ENCODE data around the gene SNX7.

The SNX7 gene, protein sequence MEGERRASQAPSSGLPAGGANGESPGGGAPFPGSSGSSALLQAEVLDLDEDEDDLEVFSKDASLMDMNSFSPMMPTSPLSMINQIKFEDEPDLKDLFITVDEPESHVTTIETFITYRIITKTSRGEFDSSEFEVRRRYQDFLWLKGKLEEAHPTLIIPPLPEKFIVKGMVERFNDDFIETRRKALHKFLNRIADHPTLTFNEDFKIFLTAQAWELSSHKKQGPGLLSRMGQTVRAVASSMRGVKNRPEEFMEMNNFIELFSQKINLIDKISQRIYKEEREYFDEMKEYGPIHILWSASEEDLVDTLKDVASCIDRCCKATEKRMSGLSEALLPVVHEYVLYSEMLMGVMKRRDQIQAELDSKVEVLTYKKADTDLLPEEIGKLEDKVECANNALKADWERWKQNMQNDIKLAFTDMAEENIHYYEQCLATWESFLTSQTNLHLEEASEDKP

DNA sequence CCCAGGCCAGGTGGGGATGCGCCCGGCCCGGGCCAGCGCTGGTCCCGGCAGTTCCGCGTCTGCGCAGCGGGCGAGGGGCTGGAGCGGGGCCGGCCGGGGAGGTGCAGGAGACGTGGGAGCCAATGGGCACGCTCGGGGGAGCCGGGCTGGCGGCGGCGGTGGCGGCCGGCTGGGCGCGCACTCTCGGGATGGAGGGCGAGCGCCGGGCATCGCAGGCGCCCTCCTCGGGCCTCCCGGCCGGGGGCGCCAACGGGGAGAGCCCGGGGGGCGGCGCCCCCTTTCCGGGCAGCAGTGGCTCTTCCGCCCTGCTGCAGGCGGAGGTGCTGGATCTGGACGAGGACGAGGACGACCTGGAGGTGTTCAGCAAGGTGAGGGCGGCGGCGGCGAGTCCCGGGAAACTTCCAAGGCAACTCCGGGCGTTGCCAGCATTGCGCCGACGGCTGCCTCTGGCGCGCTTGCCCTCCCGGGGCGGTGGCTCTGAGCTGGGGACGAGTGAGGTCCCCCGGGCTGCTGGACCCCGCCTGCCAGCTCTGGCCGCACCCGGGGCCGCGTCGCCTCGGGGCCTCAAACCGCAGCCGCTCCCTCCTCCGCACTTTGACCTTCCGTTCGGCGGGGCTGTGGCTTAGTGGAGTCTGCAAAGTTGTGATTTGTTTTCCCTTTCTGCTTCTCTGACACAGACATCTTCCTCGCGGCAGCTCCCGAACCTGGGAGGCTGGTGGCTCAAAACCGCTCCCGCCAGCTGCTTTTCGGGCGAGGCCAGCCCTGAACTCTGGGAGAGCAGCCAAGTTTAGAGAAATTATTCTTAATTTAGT, at the start of gene SNX7:
TSS of gene SNX7 (plus strand) at position 178 of the 812 bp plus-strand sequence. CDS start at position 189, 11 bp downstream.
- DNase-seq (ENCODE audit: low read depth) = no peak

DNA sequence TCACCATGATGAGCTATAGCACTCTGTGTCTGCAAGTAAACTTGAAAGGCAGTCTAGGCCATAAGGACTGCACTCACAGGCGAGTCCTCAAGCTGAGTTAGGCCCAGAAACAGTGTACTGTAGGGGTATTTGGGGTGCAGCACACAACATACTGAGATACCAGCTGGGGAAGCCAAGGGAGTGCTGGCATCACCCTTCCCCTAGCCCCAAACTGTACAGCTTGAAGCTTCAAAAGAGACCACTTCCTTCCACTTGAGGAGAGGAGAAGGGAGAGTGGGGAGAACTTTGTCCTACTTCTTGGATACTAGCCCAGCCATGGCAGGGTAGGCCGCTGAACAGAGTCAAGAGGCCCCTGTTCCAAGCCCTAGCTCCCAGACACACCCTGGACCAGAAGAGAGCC, 24.2 kb upstream of the SNX7 start:
- no peak for DNase-seq (ENCODE audit: low read depth)

DNA sequence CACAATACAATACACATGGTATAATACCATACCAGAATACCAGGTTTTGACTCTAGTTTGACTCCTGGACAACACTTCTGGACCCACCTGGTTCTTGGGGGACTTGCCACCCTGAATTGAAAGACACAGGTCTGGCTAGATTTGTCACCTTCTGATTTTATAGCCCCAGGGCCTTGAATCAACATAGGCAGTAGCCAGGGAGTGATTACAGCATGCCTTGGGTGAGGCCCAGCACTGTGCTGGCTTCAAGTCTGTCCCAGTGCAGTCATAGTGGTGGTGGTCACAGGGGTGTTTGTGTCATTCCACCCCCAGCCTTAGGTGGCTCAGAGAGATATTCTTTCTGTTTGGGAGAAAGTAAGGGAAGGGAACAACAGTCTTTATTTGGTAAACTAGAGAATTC, 23.3 kb upstream of the SNX7 start:
- no peak for DNase-seq (ENCODE audit: low read depth)

DNA sequence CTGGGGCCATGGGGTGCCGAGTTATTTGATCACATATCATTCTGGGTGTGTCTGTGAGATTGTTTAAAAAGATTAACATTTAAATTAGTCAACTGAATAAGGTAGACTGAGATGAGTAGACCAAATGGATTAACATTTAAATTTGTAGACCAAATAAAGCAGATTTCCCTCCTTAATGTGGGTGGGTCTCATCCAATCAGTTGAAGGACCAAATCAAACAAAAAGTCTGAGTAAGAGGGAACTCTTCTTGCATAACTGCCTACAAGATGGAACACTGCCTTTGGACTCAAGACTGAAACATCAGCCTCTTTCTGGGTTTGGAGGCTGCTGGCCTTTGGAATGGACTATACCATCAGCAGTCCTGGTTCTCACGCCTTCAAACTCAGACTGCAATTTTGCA, 17.0 kb upstream of the SNX7 start:
- DNase-seq (ENCODE audit: low read depth) = no peak

DNA sequence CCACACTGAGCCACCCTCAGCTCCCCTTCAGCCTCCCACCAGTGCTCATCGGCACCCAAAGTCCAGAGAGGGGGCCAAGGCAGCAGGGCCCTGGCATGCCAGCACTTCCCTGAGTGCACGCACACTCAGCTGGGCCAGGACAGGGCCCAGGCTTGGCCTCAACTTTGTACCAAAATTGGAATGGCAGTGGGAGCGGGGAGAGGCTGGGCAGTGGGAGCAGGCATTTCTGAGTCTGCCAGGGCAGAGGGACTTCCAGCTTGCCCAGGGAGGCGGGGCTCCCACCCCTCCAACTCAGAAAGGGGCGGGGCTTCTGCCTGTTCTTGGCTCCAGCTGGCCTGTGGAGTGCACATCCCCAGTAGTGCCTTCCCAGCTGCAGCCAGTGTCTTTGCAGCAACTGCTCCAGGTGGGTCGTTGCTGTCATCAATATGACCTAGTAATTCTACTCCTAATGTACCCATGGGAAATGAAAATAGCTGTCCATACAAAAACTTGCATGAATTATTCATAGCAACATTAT, 10.3 kb upstream of the SNX7 start:
- DNase-seq (ENCODE audit: low read depth) = no peak

DNA sequence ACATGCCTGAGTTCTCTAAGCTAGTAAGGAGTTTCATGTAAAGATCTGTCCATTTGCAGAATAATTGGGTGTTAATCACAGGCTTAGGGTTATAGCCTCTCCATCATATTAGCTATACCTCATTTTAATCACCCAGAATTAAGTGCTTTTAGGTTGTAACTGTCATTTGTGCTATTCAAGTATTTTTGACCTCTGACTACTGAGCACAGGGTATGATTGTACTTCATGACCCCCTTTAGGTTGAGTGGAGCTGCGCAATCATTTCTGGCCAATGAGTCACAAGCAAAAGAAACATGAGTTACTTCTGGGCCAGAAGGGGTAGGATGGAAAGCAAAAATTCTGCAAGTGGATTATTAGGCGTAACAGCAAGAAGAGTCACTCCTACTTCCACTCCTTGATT, 8.4 kb upstream of the SNX7 start:
- no peak for DNase-seq (ENCODE audit: low read depth)

DNA sequence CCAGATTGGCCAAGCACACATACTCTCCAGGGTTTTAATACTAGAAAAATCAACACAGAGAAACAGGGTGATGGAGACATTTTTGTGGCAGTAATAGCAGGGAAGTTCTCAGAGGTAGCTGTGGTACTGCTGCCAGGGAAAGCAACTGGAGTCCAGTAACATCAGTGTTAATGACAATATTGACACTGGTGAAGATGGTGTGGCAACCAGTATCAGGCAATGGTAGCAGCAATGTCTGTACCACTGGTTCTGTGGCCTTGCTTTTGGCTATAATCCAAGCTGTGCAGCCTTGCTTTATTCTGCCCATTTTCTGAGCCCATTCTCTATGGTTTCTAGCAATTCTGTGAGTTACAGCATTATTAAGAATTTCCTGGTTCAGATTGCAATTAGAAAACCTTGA, 1.6 kb upstream of the SNX7 start:
- no peak for DNase-seq (ENCODE audit: low read depth)

DNA sequence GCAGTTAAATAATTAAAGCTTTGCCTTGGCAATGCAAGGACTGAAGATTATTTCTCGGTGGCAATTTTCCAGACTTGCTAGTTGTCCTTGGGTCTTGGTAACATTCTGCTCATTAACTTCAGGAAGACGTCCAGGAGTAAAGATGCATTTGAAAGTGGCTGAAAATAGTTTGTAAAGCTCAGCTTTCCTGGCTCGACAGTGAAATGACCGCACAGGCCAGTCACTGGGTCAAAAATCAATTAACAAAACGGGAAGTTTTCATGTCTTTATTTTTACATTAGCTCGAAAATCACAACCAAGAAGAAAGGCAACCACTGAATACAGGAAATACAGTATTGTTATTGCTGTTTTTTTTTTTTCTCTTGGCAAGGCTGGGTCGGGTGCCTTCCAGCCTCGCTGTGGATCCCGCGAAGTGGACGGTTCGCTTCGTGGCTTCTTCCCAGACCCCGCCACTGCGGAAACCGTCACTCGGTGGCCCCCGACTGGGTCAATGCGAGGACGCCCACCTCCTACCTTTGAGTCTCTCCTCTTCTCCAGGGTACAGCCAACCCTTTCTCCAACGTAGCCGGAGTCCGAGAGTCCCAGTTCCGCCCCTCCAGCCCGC, 479 bp upstream of the SNX7 start:
- no peak for DNase-seq (ENCODE audit: low read depth)

DNA sequence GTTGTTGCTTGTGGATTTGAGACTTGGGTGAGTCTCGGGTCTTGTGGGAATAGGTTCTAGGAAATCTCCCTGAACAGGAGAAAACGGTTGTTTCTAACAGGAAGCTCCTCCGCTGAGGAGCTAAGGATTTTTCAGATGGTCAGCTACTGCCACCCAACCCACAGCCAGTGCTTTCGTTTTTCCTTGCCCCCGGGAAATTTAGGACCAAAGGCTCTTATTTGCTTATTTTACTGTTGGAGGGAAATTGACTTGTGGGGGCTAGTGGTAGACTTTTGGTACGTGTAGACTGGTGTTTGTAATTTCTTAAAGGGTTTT, 792 bp downstream of the SNX7 start:
- DNase-seq (ENCODE audit: low read depth) = no peak

DNA sequence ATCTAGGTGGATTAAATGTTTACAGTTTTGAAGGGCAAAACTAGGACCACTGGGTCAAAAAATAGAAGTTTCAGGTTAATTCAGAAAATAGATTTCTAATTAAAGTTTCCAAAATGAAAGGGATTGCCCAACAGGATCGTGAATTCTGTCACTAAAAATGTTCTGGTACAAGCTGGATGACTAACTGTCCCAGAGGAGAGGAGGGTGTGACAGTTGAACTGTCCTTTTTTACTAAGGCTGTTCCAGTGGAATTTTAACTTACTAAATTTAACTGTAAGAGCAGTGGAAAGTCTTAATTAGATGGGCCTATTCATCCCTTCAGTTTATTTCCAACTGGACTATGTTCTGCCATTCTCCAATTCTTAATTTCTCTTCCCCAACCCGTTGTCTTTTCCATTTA, 7.2 kb downstream of the SNX7 start:
- DNase-seq (ENCODE audit: low read depth) = no peak

DNA sequence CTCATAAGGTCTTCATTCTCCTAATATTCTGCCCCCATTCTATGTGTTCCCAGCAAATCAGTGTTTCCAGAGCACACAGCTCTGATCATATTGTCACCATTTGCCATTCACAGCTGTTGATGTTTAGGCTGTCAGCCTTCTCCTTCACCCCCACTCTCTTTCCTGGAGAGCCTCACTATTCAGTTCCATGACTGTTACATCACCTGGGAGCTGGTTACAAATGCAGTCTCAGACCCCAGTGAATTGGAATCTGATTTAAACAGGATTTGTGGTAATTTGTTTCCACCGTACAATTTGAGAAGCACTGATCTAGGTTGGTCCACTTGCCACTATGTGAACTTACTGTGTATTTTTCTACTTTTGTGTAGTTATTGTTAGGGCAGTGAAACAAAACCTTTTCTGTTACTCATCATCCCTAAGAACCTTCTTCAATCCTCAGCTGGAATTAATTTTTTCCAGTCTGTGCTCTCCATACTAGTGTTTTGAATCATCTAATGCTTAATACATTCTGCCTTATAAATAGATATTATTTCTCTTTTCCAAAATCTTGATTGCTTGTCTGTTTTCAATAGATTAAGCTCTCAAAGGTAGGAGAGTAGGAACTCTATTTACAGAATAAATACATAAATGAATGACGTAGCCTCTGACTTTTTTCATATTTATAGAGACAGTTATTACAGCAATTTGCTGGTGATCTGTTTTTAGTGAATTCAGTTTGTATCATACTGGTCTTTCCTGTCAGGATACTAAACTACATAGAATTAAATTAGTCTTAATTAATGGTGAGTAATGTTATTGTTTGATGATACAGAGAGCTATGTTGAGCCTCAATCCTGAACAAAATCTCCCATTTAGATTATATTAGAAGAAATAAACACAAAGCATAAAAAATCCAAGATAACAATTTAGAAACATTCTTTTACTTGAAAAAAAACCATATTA, 8.1 kb downstream of the SNX7 start:
- no peak for DNase-seq (ENCODE audit: low read depth)

DNA sequence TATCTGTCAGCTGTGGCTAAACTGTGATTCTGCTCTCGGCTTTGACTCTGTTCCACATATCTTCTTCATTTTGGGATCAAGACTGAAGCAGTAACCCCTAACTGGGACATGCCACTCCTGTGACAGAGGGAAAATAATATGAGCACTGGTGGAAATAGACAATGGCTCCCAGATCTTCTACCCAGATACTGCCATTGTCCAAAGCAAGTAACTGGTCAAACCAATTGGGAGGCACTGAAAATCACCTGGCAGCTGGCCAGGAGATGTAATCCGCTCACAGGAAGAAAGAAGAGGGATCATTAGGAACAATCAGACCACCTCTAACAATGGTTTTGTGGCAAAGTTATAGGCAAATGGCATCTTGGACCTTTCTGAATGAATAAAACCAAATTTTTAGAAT, 10.7 kb downstream of the SNX7 start:
- DNase-seq (ENCODE audit: low read depth) = no peak

DNA sequence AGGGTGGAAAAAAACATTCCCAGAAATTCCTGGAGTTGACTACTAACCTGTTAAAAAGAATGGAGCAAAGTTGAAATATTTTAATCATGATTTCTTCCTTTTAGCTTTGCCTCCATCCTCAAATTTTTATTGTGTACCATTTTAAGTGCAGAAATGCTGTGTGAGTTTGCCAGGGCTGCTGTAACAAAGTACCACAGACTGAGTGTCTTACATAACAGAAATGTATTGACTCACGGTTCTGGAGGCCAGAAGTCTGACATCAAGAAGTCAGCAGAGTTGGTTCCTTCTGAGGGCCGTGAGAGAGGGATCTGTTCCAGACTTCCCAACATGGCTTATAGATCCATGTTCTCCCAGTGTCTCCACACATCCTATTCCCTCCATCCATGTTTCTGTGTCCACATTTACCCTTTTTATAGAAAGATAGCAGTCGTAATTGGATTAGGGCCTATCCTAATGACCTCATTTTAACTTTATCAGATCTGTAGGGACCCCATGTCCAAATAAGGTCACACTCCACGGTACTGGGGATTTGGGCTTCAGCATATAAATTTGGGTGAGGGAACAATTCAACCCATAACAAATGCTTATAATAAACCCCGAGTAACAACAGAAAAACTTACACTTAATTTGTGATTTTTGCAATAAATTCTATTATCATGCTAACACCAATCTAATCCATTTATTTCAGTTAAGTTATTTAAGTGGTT, 12.7 kb downstream of the SNX7 start:
- no peak for DNase-seq (ENCODE audit: low read depth)

DNA sequence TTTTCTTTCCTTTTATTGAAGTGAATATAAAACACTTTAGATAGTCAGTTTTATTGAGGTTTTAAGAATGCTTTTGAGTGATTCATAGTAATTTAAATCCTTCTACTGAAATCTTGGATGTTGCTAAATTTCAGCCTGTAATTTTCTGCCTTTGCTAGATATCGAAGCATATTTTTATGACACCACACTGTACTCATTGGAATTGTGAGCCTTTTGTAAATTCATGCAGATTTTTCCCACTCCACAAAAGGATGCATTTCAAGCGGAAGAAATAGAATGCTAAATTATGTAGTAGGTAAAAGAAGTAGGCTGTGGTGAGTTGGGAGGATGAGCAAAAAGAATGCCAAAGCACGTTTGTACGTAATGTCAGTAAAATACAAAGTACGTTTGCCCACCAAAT, 13.8 kb downstream of the SNX7 start:
- no peak for DNase-seq (ENCODE audit: low read depth)

DNA sequence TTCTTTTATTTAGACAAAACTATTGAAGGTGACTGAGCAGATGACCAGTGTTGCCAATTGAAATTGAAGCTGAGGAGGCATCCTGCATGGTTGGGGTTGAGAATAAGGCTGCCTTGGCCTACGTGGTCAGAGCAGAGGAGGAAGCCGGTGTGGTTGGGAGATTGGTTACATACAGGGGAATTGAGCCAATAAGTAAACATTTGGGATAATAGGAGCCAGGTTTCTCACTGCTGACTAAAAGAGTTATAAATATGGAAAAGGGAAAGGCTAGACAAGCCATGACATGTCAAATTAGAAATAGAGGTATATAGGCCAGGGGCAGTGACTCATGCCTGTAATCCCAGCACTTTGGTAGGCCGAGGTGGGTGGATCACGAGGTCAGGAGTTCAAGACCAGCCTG, 15.8 kb downstream of the SNX7 start:
- no peak for DNase-seq (ENCODE audit: low read depth)

DNA sequence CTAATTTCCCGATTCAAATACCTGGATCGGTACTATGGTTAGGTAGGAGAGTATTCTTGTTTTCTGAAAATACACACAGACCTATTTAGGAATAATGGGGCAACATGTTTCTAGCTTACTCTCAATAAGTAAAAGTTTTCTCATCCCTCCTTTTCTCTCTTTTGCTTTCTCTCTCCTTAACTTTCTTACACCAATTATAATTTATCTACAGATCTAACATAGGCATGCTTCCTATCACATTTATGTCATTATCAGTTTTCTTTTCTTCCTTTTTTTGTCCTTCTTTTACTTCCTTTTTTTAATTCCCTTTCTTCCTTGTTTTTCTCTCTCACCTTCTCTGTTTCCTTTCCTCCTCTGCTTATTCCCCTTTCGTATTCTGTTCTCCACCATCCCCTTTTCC, 20.3 kb downstream of the SNX7 start:
- DNase-seq (ENCODE audit: low read depth) = no peak

DNA sequence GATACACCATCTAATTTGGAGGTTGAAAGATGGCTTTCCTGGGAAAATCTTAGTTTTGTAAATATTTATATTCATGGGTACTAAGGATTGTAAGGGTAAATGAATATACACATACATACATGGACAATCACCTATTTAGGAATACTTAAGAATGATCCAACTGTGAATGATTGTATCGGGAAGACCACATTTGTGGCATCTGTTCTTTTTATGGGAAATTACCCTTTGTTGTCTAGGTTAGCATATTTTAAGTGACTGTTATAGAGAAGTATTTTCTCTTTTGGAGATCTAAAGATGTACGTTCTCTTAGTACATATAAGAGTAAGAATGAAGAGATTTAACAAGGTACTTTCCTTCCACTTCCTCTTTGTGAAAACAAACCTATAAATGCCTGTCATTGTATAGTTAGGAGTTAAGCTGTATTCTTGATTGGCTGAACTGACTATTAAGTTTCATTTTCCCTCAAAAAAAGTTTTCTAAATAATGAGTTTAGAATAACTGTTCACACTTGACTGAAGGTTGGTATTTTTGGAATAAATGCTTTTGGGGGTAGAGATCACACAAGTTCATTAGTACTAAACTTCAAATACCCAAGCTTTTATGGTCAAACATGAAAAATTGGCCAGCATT, 26.7 kb downstream of the SNX7 start:
- DNase-seq (ENCODE audit: low read depth) = no peak

DNA sequence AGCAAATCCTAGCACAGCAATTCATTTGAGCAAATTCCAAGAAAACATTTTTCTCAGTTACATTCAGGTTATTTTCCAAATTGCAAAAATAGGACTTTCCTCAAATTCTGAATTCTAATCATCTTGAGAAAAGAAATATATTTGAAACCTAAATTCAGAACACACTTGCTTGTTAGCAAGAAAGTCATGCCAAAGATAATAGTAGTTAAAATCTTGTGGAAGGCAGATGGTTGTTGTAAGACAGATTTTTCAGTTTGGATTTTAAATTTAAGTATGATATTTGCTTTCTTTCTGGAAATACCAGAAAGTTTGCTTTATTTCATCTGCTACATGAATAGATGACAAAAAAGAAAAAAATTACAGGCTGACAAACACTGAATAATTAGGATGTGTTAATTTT, 29.1 kb downstream of the SNX7 start:
- DNase-seq (ENCODE audit: low read depth) = no peak

DNA sequence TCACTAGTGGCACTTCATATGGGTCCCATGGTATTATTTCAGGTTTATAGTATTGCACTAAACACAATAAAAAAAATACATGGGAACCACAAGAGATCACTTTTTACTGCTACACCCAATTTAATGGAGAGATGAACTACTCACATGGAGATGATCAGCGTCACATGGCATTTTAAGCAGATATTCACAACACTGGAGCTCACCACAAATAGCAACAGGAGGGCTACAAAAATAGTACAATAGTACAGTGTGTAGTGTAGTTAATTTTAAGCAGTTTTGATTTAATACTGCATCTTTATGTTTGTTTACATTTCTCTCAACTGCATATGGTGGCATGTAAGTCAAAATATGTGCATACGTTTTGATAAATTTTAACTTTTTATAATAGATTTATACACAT, 31.0 kb downstream of the SNX7 start:
- no peak for DNase-seq (ENCODE audit: low read depth)

DNA sequence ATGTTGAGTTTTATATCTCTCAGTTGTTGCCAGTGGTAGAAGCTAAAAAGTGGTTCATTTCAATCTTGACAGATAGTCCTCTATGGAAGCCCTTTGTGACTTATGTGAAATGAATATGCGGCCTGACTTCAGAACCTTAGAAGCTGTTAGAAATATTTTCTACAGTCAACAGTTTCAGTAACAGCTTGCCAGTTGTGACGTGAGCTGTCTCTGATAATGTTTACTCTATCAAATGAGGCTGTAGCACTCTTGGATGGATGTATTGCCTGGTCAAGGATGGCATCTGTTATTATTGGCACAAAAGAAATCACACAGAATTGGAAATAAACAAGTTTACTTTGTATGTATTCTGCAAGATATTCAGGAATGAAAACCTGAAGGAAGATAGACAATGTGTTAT, 31.9 kb downstream of the SNX7 start:
- no peak for DNase-seq (ENCODE audit: low read depth)

DNA sequence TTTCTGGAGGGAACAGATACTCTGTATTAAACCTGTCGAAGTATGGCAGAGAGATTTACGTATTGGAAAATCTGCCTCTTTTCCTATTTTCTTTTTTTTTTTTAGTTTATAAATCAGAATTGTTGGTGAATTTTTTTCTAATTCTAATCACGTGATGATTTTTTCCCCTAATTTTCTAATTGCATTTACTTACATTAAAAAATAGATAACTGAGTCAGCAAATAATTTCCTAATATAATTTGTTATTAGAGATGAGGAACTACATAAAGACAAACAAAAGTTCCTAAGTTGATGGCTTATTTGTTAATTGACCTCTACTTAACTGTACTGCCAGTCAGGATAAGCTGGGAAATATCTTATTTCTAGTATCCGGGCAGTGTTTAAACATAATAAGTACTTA, 34.6 kb downstream of the SNX7 start:
- no peak for DNase-seq (ENCODE audit: low read depth)
